DMS153 treated with DMSO at 0.1 percent for 48 hours (cell line): ENCODE measurements around the gene CACNG3.
A peak's percentile ranks its signal among the peaks of the same experiment; 100 is the strongest.
"Not testable (repeated sequence)": the region's sequence is repeated elsewhere in the genome, so short reads cannot be mapped to it uniquely, and the experiment has no call there.

Source experiments
- DNase-seq: peaks from one replicate; lab custom pipeline; 2025; ENCODE audit not compliant: unreplicated experiment; lab: John Stamatoyannopoulos, UW

CACNG3 gene

GRCh38 chr16:24255456-24256371, at the start of gene CACNG3:
Gene CACNG3 (plus strand): TSS chr16:24256335. CDS start chr16:24256755, 420 bp downstream.
- no peak for DNase-seq

GRCh38 chr16:24206926-24207325, 49.2 kb upstream of the CACNG3 start:
- no peak for DNase-seq

- no peak for DNase-seq
These were observed 47.4 kb upstream of the CACNG3 start for GRCh38 chr16:24208710-24209109.

- DNase-seq = no peak
These were observed 41.1 kb upstream of the CACNG3 start for GRCh38 chr16:24214992-24215391.

- DNase-seq = no peak
These were observed 39.2 kb upstream of the CACNG3 start for GRCh38 chr16:24216961-24217360.

GRCh38 chr16:24217461-24217860, 38.7 kb upstream of the CACNG3 start:
- no peak for DNase-seq

GRCh38 chr16:24218299-24218698, 37.8 kb upstream of the CACNG3 start:
- DNase-seq = no peak

GRCh38 chr16:24221219-24221618, 34.9 kb upstream of the CACNG3 start:
- DNase-seq = no peak

GRCh38 chr16:24228514-24228913, 27.6 kb upstream of the CACNG3 start:
- no peak for DNase-seq

GRCh38 chr16:24232936-24233335, 23.2 kb upstream of the CACNG3 start:
- no peak for DNase-seq

GRCh38 chr16:24234737-24235136, 21.4 kb upstream of the CACNG3 start:
- DNase-seq = no peak

- DNase-seq = no peak
These were observed 20.3 kb upstream of the CACNG3 start for GRCh38 chr16:24235806-24236205.

- not testable (repeated sequence) for DNase-seq
These were observed 17.3 kb upstream of the CACNG3 start for GRCh38 chr16:24238846-24239245.

- DNase-seq = no peak
These were observed 9.1 kb upstream of the CACNG3 start for GRCh38 chr16:24246911-24247607.

GRCh38 chr16:24253192-24253591, 2.9 kb upstream of the CACNG3 start:
- DNase-seq = peak; percentile 65

GRCh38 chr16:24257958-24258357, 1.8 kb downstream of the CACNG3 start:
- no peak for DNase-seq

- no peak for DNase-seq
These were observed 2.7 kb downstream of the CACNG3 start for GRCh38 chr16:24258791-24259190.

GRCh38 chr16:24262816-24263215, 6.7 kb downstream of the CACNG3 start:
- no peak for DNase-seq

GRCh38 chr16:24270721-24271442, 14.7 kb downstream of the CACNG3 start:
- DNase-seq = no peak

GRCh38 chr16:24272379-24272778, 16.2 kb downstream of the CACNG3 start:
- no peak for DNase-seq

GRCh38 chr16:24273508-24274182, 17.5 kb downstream of the CACNG3 start:
- no peak for DNase-seq
